Measurements from ENCODE around the gene SORCS2.

The SORCS2 gene

GRCh38 chr4:7777871-7778509 is 585.7 kb downstream of the SORCS2 start:
- Mint-ChIP-seq H3K9me3 (no peaks in the 10 kb centered on the region), H3K36me3 (no peaks in the 10 kb centered on the region), H3K4me1 (no peaks in the 10 kb centered on the region), H3K27ac (no peak overlapping the region), H3K4me3 (no peak overlapping the region), H3K27me3 (peaks cover 32% of the 10 kb centered on the region)
- ATAC-seq: no peak

DNA sequence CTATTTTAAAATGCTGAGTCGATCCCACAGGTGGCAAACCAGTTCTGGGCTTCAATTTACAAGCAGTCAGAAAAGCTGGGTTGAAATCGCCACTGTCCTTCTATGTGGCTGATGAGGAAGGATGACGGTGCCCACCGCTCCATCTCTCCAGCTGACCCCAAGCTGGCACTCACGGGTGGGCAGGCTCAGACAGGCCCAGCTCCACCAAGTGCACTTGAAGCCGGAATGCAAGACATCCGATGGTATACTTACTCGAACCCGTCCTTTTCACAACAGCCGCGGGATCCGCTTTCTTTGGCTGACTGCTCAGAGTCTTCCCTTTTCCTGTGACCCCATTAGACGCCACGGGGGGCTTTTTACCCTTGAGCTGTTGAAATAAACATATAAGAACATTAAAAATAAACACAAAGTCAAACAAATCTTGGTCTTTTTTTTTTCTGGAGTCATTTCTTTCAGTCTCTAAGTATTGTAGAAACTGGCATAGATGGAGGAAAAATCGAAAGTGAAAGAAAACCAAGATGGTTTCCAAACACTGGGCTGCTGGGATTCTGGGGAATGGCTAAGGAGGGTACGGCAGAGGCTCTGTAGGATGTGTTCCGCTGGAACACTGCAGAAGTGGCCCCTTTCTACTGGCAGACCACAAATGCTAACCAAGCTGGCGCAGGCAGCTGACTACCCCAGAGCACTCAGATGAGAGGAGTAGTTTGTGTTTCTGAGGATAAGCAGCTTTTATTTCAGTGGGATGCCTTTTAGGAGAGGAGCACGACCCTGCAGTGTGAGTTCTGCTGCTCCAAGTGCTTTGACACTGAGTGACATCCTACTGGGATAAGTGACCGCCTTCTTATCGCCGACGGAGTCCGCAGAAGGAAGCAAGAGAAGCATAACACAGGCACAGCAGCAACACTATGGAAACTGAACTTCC is 586.4 kb downstream of the SORCS2 start:
- no peak overlapping the region for H3K4me3 Mint-ChIP-seq

DNA sequence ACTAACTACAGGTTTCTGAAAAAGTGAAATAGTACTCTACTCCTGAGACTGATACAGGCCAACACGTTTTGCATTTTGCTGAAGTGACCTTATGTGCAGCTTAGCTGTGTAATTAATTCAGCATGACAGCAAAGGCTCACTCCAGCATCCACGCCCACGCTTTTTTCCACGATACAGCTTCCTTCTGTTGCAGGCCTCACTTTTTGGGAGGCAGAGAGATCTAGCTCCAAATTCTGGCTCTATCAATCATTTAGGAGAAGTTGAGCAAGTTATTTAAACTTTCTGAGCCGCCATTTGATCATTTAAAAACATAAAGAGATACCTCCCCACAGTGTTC is 587.1 kb downstream of the SORCS2 start:
- ATAC-seq: no peak
- Mint-ChIP-seq H3K27ac (no peak overlapping the region), H3K4me3 (no peak overlapping the region), H3K36me3 (no peaks in the 10 kb centered on the region), H3K27me3 (peaks cover 28% of the 10 kb centered on the region), H3K9me3 (no peaks in the 10 kb centered on the region), H3K4me1 (no peaks in the 10 kb centered on the region)

More for the DNA sequence above, 586.4 kb downstream of the SORCS2 start:
- Mint-ChIP-seq H3K4me1 (no peaks in the 10 kb centered on the region), H3K27ac (no peak overlapping the region), H3K9me3 (no peaks in the 10 kb centered on the region), H3K27me3 (peaks cover 31% of the 10 kb centered on the region), H3K36me3 (no peaks in the 10 kb centered on the region)
- no peak for ATAC-seq

DNA sequence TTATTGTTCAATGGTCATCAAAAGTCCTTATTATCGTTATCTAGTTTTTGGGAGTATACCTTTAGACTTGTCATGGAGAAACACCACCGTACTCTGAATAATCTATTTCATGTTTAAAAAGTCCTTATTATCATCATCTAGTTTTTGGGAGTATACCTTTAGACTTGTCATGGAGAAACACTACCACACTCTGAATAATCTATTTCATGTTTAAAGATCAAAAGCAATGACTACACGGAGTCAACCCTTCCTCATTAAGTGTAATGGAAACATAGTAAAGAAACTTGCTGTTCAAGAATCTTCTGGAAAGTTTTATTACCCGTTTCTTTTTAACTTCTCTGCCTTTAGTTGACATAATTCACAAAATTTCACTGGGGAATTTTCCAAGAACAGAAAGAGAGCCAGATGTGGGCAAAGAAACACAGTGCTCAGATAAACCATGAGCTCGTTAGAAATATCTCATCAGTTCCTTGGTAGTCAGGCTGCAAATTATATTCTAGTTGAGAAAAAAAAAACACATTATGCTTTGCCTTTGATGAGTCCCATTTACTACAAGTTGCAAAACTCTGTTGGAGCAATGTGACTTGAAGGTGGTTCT is 588.5 kb downstream of the SORCS2 start:
- no peak for ATAC-seq
- no peaks in the 10 kb centered on the region for H3K9me3 Mint-ChIP-seq
- H3K27me3 Mint-ChIP-seq: peaks cover 34% of the 10 kb centered on the region
- no peaks in the 10 kb centered on the region for H3K4me1 Mint-ChIP-seq
- H3K36me3 Mint-ChIP-seq: no peaks in the 10 kb centered on the region
- no peak overlapping the region for H3K27ac Mint-ChIP-seq
- no peak overlapping the region for H3K4me3 Mint-ChIP-seq

DNA sequence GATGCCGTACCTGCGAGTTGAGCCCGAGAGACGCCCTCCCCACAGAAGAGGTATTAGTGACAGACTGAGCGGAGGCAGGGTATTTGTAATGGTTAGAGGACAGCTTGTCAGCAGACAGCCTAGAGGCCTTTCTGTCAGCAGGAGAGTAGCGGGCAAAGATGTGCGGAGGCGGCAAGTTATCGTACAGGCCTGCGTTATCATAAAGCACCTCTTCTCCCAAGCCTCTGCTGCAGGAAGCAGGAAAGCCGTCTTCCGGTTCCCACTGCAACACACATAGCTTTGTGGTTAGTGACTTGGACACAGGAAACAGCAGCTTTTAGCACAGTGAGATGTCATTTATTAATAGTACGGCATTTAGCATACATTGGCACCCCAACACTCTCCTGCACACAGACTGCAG is 589.0 kb downstream of the SORCS2 start:
- Mint-ChIP-seq H3K27ac (no peak overlapping the region), H3K27me3 (peaks cover 39% of the 10 kb centered on the region), H3K36me3 (no peaks in the 10 kb centered on the region), H3K4me3 (no peak overlapping the region), H3K9me3 (no peaks in the 10 kb centered on the region), H3K4me1 (no peaks in the 10 kb centered on the region)
- no peak for ATAC-seq

GRCh38 chr4:7781993-7782392 is 589.7 kb downstream of the SORCS2 start:
- ATAC-seq: no peak
- no peaks in the 10 kb centered on the region for H3K4me1 Mint-ChIP-seq

DNA sequence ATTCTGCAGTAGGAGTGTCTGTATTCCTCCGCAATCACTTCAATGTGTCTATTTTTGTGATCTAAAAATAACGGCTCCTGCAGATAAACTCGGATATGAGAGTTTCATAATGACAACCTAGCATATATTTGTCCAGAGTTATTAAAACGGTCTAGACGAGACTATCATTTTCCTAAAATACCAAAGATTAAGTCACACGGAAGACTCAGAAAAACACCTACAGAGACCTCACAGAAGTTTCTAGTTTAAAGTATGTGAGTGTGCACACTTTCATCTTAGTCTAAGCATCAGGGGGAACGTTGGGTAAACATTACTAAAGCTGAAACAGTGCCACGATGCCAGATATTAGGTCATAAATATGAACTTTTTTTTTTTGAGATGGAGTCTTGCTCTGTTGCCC is 590.4 kb downstream of the SORCS2 start:
- Mint-ChIP-seq H3K36me3 (no peaks in the 10 kb centered on the region), H3K4me3 (no peak overlapping the region), H3K27ac (no peak overlapping the region), H3K4me1 (no peaks in the 10 kb centered on the region), H3K27me3 (peaks cover 45% of the 10 kb centered on the region), H3K9me3 (no peaks in the 10 kb centered on the region)
- ATAC-seq: no peak

More at GRCh38 chr4:7781993-7782392, 589.7 kb downstream of the SORCS2 start:
- H3K9me3 Mint-ChIP-seq: no peaks in the 10 kb centered on the region
- no peaks in the 10 kb centered on the region for H3K36me3 Mint-ChIP-seq
- H3K4me3 Mint-ChIP-seq: no peak overlapping the region
- no peak overlapping the region for H3K27ac Mint-ChIP-seq
- peaks cover 45% of the 10 kb centered on the region for H3K27me3 Mint-ChIP-seq

- no peak overlapping the region for H3K27ac Mint-ChIP-seq
- peaks cover 45% of the 10 kb centered on the region for H3K27me3 Mint-ChIP-seq
- H3K4me1 Mint-ChIP-seq: no peaks in the 10 kb centered on the region
- H3K9me3 Mint-ChIP-seq: no peaks in the 10 kb centered on the region
- H3K36me3 Mint-ChIP-seq: no peaks in the 10 kb centered on the region
- ATAC-seq: no peak
- no peak overlapping the region for H3K4me3 Mint-ChIP-seq
Measured at GRCh38 chr4:7783541-7783940, 591.2 kb downstream of the SORCS2 start.

- Mint-ChIP-seq H3K4me3 (no peak overlapping the region), H3K4me1 (no peaks in the 10 kb centered on the region), H3K27me3 (peaks cover 52% of the 10 kb centered on the region), H3K9me3 (no peaks in the 10 kb centered on the region), H3K36me3 (no peaks in the 10 kb centered on the region), H3K27ac (no peak overlapping the region)
- ATAC-seq: peak; percentile 17
Measured at GRCh38 chr4:7784131-7784870, 592.0 kb downstream of the SORCS2 start.

DNA sequence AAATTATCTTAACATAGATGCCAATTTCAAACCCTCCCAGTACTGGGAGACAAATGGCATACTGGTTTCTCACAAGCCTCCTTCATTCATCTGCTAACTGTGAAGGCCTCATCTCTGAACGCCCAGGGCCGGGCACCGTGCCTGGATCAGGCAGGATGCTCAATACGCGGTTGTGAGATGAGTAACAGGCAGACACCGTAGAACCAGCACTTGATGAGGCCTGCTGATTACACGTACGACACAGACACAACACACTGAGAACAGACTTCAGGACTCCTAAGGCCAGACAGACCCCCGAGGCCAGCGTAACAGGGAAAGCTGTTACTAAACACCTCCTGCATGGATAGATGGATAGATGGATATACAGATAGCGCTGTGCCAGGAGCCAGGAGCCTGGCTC is 592.7 kb downstream of the SORCS2 start:
- Mint-ChIP-seq H3K9me3 (no peaks in the 10 kb centered on the region), H3K4me1 (no peaks in the 10 kb centered on the region), H3K27ac (no peak overlapping the region), H3K27me3 (peaks cover 59% of the 10 kb centered on the region), H3K36me3 (no peaks in the 10 kb centered on the region), H3K4me3 (no peak overlapping the region)
- no peak for ATAC-seq

DNA sequence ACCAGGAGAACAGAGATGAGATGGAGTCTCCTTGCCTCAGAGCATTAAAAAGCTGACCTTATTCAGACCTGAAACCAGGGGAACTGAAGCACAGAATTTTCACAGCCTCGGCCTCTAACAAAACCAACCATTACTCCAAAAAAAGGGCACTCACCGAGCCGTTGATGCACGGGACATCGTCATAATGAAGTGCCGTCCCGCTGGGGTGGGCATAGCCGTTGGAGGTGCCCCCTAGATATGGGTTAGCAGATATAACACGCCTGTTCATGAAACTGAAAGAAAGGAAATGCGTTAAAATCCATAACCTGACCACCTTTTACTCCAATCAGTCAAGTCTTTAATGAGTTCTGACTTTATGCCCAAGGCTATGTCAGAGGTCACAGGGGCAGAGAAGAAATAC is 593.7 kb downstream of the SORCS2 start:
- ATAC-seq: no peak
- no peak overlapping the region for H3K27ac Mint-ChIP-seq

DNA sequence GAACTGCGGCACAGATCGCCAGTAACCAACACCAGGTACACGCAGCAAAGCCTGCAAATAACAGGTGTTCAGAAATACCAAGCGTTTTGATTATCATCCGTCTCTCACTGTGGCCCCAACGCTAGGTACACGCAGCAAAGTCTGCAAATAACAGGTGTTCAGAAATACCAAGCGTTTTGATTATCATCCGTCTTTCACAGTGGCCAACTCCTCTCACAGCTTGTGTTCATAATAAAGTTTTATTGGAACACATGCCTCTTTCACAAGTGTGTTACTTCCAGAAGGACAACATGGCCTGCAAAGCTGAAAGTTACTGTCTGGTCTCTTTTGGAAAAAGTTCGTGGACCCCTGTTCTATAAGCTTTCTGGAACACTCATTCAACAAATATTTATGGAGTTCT is 594.2 kb downstream of the SORCS2 start:
- Mint-ChIP-seq H3K27ac (no peak overlapping the region), H3K36me3 (no peaks in the 10 kb centered on the region), H3K9me3 (no peaks in the 10 kb centered on the region), H3K4me1 (no peaks in the 10 kb centered on the region), H3K4me3 (no peak overlapping the region), H3K27me3 (peaks cover 68% of the 10 kb centered on the region)
- ATAC-seq: no peak

More for the DNA sequence above, 593.7 kb downstream of the SORCS2 start:
- H3K4me3 Mint-ChIP-seq: no peak overlapping the region
- H3K36me3 Mint-ChIP-seq: no peaks in the 10 kb centered on the region
- no peaks in the 10 kb centered on the region for H3K9me3 Mint-ChIP-seq
- H3K27me3 Mint-ChIP-seq: peaks cover 64% of the 10 kb centered on the region
- H3K4me1 Mint-ChIP-seq: no peaks in the 10 kb centered on the region

GRCh38 chr4:7787067-7787466 is 594.7 kb downstream of the SORCS2 start:
- no peaks in the 10 kb centered on the region for H3K36me3 Mint-ChIP-seq
- H3K9me3 Mint-ChIP-seq: no peaks in the 10 kb centered on the region
- H3K27me3 Mint-ChIP-seq: peaks cover 68% of the 10 kb centered on the region
- H3K4me3 Mint-ChIP-seq: no peak overlapping the region
- H3K27ac Mint-ChIP-seq: no peak overlapping the region
- H3K4me1 Mint-ChIP-seq: peaks cover 3% of the 10 kb centered on the region
- no peak for ATAC-seq

DNA sequence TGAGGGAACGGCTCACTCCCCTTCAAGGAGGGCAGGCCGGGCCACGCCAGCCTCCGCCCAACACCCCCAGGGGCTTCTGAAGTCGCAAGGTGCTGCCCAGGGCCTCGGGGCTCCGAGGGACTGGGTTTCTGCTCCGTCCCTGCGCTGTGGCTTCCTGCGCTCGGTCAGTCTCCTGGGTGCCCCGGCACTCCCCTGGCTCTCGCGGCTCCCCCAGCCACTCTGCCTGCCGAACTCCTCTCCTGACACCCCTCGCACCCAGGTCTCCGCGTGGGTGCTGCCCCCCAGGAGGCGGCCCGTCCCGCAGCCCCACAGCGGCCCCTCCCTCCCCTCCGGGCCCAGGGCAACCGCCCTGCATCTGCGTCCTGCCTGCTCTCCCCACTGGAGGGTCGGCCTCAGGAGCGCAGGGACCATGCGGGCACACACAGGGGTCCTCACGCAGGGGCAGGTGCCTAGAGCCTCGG is 595.4 kb downstream of the SORCS2 start:
- Mint-ChIP-seq H3K9me3 (no peaks in the 10 kb centered on the region), H3K36me3 (no peaks in the 10 kb centered on the region), H3K27me3 (peaks cover 65% of the 10 kb centered on the region), H3K4me3 (no peak overlapping the region), H3K4me1 (peaks cover 9% of the 10 kb centered on the region), H3K27ac (no peak overlapping the region)
- ATAC-seq: peak; percentile 32

DNA sequence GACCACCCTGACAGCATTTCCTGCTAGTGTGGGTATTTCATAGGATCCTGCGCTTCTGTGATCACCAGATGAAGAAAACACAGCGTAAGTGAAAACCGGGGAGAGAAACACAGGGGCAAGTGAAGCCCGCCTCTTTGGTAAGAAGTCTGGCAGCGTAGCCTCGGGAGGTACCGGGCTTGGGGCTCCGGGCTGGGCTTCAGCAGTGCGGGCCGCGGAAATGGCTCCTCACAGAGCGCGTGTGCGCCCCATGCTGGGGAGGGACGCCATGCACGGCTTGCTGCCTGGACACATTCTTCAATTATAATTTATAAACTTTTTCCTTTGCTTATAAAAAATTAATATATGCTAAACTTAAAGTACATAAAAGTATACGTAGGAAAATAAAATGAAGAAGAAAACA is 595.9 kb downstream of the SORCS2 start:
- ATAC-seq: no peak
- Mint-ChIP-seq H3K4me3 (no peak overlapping the region), H3K9me3 (no peaks in the 10 kb centered on the region), H3K4me1 (peaks cover 10% of the 10 kb centered on the region), H3K27ac (no peak overlapping the region), H3K27me3 (peaks cover 65% of the 10 kb centered on the region), H3K36me3 (no peaks in the 10 kb centered on the region)
